GM21367 (cell line): ENCODE measurements around the gene TAF15.

Experiments used
- ATAC-seq: cut with Tn5 transposase; IDR thresholded peaks from one replicate; pipeline ENCODE4 v1.9.1; 2021; ENCODE audit not compliant: unreplicated experiment

Gene TAF15

GRCh38 chr17:35786941-35787432, 22.3 kb upstream of the TAF15 start:
- no peak for ATAC-seq

DNA sequence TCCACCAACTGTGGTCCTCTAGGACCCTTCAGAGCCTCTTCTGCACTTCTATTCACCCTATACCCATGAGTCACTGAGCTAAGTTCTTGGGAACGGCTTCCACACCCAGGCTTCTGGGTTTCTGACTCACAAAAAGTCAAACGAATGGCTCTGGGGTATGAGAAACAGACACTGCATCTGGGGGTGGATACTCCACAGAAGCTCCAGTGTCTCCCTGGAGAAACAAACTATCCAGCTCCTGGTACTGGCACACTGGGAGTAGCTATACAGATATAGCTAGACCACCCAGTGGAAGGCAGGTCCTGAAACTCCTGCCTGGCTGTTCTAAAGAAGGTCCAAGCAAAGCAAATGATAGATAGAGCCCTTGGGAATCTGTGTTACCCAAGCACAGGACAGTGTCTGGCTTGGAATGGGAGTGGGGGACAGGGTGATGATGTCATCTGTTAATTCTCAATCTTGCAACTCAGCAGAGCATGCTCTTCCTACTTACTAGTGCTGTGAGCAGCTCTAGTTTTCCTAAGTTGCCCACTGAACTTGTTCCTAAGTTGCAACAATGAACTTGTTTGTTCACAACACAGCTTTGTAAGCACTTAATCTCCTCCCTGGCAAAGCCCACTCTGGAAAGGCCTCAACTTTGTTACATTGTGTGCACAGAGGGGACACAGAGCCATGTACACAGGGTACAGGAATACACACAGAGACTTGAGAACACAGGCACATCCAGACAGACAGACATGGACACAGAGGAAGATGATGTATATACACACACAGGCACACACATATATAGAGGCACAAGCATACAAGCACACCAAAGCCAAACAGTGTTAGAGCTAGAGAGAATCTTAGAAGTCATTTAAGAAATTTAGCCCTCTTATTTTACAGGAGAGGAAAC, 20.6 kb upstream of the TAF15 start:
- ATAC-seq = no peak

- no peak for ATAC-seq
These were observed 18.4 kb upstream of the TAF15 start for GRCh38 chr17:35790841-35791240.

- no peak for ATAC-seq
These were observed 17.5 kb upstream of the TAF15 start for GRCh38 chr17:35791681-35792350.

DNA sequence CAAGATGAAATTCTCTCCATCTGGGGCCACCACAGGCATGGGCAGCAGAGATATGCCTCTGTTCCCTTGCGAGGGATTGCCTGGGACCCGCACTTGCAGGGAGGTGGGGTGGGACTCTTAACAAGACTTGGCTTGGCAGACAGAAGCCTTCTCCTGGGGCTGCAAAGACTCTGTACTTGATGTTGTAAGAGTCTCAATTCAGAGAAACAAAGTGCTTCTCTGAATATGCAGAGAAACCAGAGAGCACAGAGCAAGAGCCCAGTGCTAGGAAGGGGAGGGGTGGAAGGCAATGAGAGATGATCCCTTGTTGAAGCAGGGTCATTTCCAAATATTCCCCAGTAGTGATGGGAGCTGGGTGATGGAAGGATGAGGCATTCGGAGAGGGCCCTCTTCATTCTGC, 16.0 kb upstream of the TAF15 start:
- no peak for ATAC-seq

- no peak for ATAC-seq
These were observed 14.0 kb upstream of the TAF15 start, which contains the start of gene MMP28 for GRCh38 chr17:35795007-35795870. Gene MMP28 (minus strand): TSS chr17:35795641. CDS start chr17:35795377, 264 bp downstream.

DNA sequence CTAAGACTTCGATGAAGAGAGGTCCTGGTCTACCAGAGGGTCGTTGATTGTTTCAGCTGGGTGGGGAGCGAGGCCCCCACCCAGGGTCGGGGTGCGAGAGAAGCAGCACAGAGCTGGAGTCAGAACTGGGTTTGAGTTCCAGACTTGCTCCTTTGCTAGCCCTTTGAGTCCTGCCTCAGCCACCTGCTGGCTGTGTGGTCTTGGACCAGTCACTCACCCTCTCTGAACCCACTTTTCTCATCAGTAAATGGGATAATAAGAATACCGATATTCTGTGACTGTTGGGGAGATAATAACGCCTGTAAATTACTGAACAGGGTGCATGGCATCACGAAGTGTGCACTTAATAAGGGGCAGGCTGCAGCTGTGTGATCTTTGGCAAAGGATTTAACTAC, 13.4 kb upstream of the TAF15 start:
- ATAC-seq = no peak

- no peak for ATAC-seq
These were observed 12.3 kb upstream of the TAF15 start for GRCh38 chr17:35796942-35797341.

- no peak for ATAC-seq
These were observed 11.9 kb upstream of the TAF15 start for GRCh38 chr17:35797370-35797769.

DNA sequence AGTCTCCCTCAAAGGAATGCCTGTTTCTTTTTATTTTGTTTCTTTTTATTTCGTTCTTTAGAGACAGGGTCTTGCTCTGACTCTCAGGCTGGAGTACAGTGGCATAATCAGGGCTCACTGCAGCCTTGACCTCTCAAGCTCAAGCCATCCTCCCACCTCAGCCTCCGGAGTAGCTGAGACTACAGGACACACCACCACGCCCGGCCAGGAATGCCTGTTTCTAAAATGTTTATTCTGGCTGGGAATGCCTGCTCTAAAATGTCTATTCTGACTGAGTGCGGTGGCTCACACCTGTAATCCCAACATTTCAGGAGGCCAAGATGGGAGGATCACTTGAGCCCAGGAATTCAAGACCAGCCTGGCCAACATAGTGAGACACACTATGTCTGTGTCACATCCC, 11.4 kb upstream of the TAF15 start:
- ATAC-seq = no peak

DNA sequence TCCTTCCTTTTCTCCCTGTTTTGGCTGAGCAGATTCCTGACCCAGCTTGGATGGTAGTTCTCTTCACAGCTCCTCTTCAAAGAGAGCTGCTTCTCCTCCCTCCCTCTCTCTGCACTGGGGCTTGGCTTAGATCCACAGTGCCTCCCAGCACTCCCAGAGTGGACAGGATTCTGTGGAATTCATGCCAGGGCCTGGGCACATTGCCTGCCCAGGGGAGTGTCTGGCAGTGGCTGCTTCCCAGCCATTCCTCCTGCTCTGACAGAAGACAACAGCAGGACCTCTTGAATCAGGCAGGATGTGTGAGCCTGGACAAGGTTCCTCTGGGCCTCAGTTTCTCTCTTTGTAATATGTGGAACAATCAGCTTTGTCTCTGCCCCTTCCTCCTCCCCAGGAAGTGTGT, 9.3 kb upstream of the TAF15 start:
- ATAC-seq = no peak

GRCh38 chr17:35801583-35802224, 7.6 kb upstream of the TAF15 start:
- no peak for ATAC-seq

GRCh38 chr17:35804658-35805192, 4.6 kb upstream of the TAF15 start:
- ATAC-seq = no peak

DNA sequence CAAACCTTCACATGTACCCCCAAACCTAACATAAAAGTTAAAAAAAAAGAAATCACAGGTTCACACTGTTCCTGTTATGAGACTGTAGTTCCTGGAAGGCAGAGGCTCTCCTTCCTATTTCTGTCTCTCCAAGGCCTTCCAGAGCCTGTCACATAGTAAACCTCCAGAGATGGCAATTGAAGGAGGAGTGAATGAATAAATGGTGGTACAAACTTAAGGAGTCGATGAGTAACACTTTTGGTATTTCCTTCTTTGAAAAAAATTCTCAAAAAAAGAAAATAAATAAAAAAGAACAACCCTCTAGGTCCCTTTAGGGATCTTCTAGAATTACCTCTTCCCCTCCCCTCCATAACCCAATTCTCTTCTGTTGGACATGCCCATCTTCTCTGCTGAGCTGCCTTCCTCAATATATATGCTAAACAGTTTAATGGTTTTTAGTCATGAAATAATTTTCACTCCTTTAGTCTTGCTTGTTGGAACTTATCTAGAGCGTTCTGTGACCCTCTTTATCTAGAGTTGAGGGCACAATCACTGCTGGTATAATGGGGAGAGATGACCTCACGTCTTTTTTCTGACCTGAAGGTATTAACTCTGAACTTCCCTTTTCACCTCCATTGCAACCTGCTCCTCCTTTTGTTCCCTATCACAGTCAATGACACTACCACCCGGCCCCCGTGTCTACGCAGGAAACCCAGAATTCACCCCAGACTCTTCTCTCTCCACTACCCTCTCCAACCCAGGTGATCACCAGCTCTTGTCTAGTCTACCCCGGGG, 1.7 kb upstream of the TAF15 start:
- no peak for ATAC-seq

GRCh38 chr17:35808240-35808961, 883 bp upstream of the TAF15 start:
- no peak for ATAC-seq

- ATAC-seq = no peak
These were observed 674 bp downstream of the TAF15 start for GRCh38 chr17:35809855-35810461.

GRCh38 chr17:35811759-35812158, 2.5 kb downstream of the TAF15 start:
- no peak for ATAC-seq

GRCh38 chr17:35812456-35812855, 3.2 kb downstream of the TAF15 start:
- ATAC-seq = no peak

GRCh38 chr17:35816723-35817122, 7.4 kb downstream of the TAF15 start:
- ATAC-seq = no peak
